OCI-LY7 (cell line): ENCODE results near the gene NSUN7. TPM values are rescaled to one million over a fixed set of nuclear protein-coding genes. Genes with fewer than 3 reads are reported as not detected.

Experiments
- BruUV-seq: library from RNA; stranded (reverse); fragments of 400-500 nt; replicated peaks from 2 replicates; lab custom pipeline; 2021; lab: Mats Ljungman, UMichigan
- CTCF ChIA-PET: fragments of 300-600 bp; sonication (Branson Sonifier 250); formaldehyde crosslinking; loops from one replicate; lab custom pipeline; 2022; ENCODE audit warnings: antibody characterized with exemption; ENCODE audit not compliant: unreplicated experiment; lab: Charles Lee
- POLR2A ChIA-PET: fragments of 300-600 bp; sonication (Branson Sonifier 250); formaldehyde crosslinking; loops from one replicate; lab custom pipeline; 2022; ENCODE audit warnings: antibody characterized with exemption; lab: Charles Lee
- DNase-seq: peaks from one replicate; pipeline ENCODE4 v3.0.0-alpha.2; 2015; ENCODE audit warnings: low spot score
- H2AFZ ChIP-seq: fragments of 200-600 bp; sonication (generic), shearing (Covaris generic); 2 replicates; pipeline ENCODE4 v1.6.1; 2014; ENCODE audit warnings: mild to moderate bottlenecking, antibody characterized with exemption, low read length, moderate library complexity
- H3K27ac ChIP-seq: fragments of 200-600 bp; sonication (generic); 2 replicates; pipeline ENCODE4 v1.5.1; 2014; ENCODE audit warnings: mixed run types, low read depth, mild to moderate bottlenecking, moderate library complexity, low read length, inconsistent platforms; ENCODE audit not compliant: poor library complexity, severe bottlenecking
- H3K36me3 ChIP-seq: fragments of 200-600 bp; sonication (generic); 2 replicates; pipeline ENCODE4 v1.6.1; 2014; ENCODE audit warnings: mild to moderate bottlenecking, antibody characterized with exemption, low read length, moderate library complexity, mixed read lengths; ENCODE audit not compliant: insufficient read depth
- H3K4me1 ChIP-seq: fragments of 200-600 bp; sonication (generic); 2 replicates; pipeline ENCODE4 v1.5.1; 2014; ENCODE audit warnings: mild to moderate bottlenecking, low read length; ENCODE audit not compliant: insufficient read depth, poor library complexity, severe bottlenecking
- H3K4me2 ChIP-seq: fragments of 200-600 bp; sonication (generic); 2 replicates; pipeline ENCODE4 v1.6.1; 2014; ENCODE audit warnings: mild to moderate bottlenecking, low read length
- H3K4me3 ChIP-seq: fragments of 200-600 bp; sonication (generic); 2 replicates; pipeline ENCODE4 v1.5.1; 2014; ENCODE audit warnings: mild to moderate bottlenecking, low read depth, low read length; ENCODE audit not compliant: poor library complexity, severe bottlenecking
- H3K79me2 ChIP-seq: fragments of 200-600 bp; sonication (generic); 2 replicates; pipeline ENCODE4 v1.6.1; 2016; ENCODE audit warnings: low read depth, mild to moderate bottlenecking, low read length, moderate library complexity, mixed read lengths; ENCODE audit not compliant: insufficient read depth
- H3K9me2 ChIP-seq: fragments of 200-600 bp; sonication (generic); 2 replicates; pipeline ENCODE4 v1.6.1; 2016; ENCODE audit warnings: mild to moderate bottlenecking, low read length, mixed read lengths; ENCODE audit not compliant: insufficient read depth
- H3K9me3 ChIP-seq: fragments of 200-600 bp; sonication (generic); 2 replicates; pipeline ENCODE4 v1.6.1; 2014; ENCODE audit warnings: mild to moderate bottlenecking, mixed run types, low read length, mixed read lengths
- H4K20me1 ChIP-seq: fragments of 200-600 bp; sonication (generic); 2 replicates; pipeline ENCODE4 v1.6.1; 2014; ENCODE audit warnings: mild to moderate bottlenecking, antibody characterized with exemption, low read length, moderate library complexity, mixed read lengths; ENCODE audit not compliant: insufficient read depth
- CTCF ChIP-seq: fragments of 200-600 bp; sonication (generic); conservative IDR thresholded peaks from 2 replicates; pipeline ENCODE4 v1.5.1; 2014; ENCODE audit warnings: mild to moderate bottlenecking, antibody characterized with exemption, low read length, moderate library complexity, mixed read lengths
- EZH2phosphoT487 ChIP-seq: fragments of 200-600 bp; sonication (generic); IDR thresholded peaks from 2 replicates; pipeline ENCODE4 v1.6.1; 2018; ENCODE audit warnings: low read depth, borderline replicate concordance, mild to moderate bottlenecking, mixed run types, antibody characterized with exemption, low read length, moderate library complexity, mixed read lengths
- intact Hi-C: fragments of 100-400 bp; cut with micrococcal nuclease; formaldehyde crosslinking; loops from one replicate; pipeline ENCODE4 v1.10.0; 2022; ENCODE audit not compliant: unreplicated experiment
- total RNA-seq, 2 experiments: library from RNA; depleted of rRNA in 1 of 2; stranded (reverse); fragments of >200 nt in 1 of 2; shearing (Covaris generic) in 1 of 2; gene quantifications; 2 replicates each; pipeline ENCODE4 v1.2.3, GENCODE V29; 2014 to 2022

NSUN7 gene
- total RNA-seq, 2 experiments from 2014 or later: 0.13 TPM; not detected in 1

- Histone ChIP-seq H3K27ac (no peak overlapping the region), H3K4me2 (no peak overlapping the region), H3K4me1 (no peaks in the 10 kb centered on the region), H3K9me2 (no peaks in the 10 kb centered on the region), H3K36me3 (peaks cover 56% of the 10 kb centered on the region), H3K9me3 (no peaks in the 10 kb centered on the region), H2AFZ (no peak overlapping the region), H3K4me3 (no peak overlapping the region), H4K20me1 (no peaks in the 10 kb centered on the region), H3K79me2 (no peaks in the 10 kb centered on the region)
- intact Hi-C loops: no loop called here
- ChIA-PET POLR2A (interaction anchor here (0.6 to 0.7 kb wide), 2 partner anchors 7 to 22 kb away, joined by 3 read pairs; no protein-coding TSS in a partner anchor), CTCF (no interaction called here)
- no TSS peak for BruUV-seq
- TF ChIP-seq EZH2phosphoT487 (no peak), CTCF (no peak)
- no peak for DNase-seq
Measured at GRCh38 chr4:40826821-40827220, 77.1 kb downstream of the NSUN7 start.

GRCh38 chr4:40827758-40828157 lies 78.0 kb downstream of the NSUN7 start:
- Histone ChIP-seq H3K4me3 (no peak overlapping the region), H2AFZ (no peak overlapping the region), H3K9me2 (no peaks in the 10 kb centered on the region), H3K4me2 (no peak overlapping the region), H3K27ac (no peak overlapping the region), H4K20me1 (no peaks in the 10 kb centered on the region), H3K36me3 (peaks cover 54% of the 10 kb centered on the region), H3K9me3 (no peaks in the 10 kb centered on the region), H3K79me2 (no peaks in the 10 kb centered on the region), H3K4me1 (no peaks in the 10 kb centered on the region)
- POLR2A ChIA-PET: interaction anchor here (0.7 kb wide), 1 partner anchor 23 kb away, joined by 3 read pairs; no protein-coding TSS in a partner anchor
- CTCF ChIA-PET: no interaction called here
- TF ChIP-seq EZH2phosphoT487: no peak
- no peak for TF ChIP-seq CTCF
- intact Hi-C loops: no loop called here
- DNase-seq: no peak
- BruUV-seq: no TSS peak

- DNase-seq: no peak
- intact Hi-C loops: no loop called here
- H3K9me3 ChIP-seq: no peaks in the 10 kb centered on the region
- CTCF ChIA-PET: no interaction called here
- H3K36me3 ChIP-seq: peaks cover 46% of the 10 kb centered on the region
- no peak for TF ChIP-seq EZH2phosphoT487
- TF ChIP-seq CTCF: no peak
- H3K4me1 ChIP-seq: no peaks in the 10 kb centered on the region
- no peaks in the 10 kb centered on the region for H4K20me1 ChIP-seq
- H2AFZ ChIP-seq: no peak overlapping the region
- POLR2A ChIA-PET: interaction anchor here (1.5 kb wide), 1 partner anchor 31 kb away, joined by 4 read pairs; no protein-coding TSS in a partner anchor
- H3K4me2 ChIP-seq: no peak overlapping the region
- no peak overlapping the region for H3K4me3 ChIP-seq
- H3K79me2 ChIP-seq: no peaks in the 10 kb centered on the region
- H3K9me2 ChIP-seq: no peaks in the 10 kb centered on the region
- no peak overlapping the region for H3K27ac ChIP-seq
- no TSS peak for BruUV-seq
Measured at GRCh38 chr4:40828661-40829060, 78.9 kb downstream of the NSUN7 start.
